HepG2 (cell line): ENCODE data around the gene MLLT10. TPM values are rescaled to one million over a fixed set of nuclear protein-coding genes. Genes with fewer than 3 reads are reported as not detected.

Source experiments
- ATAD3A ChIP-seq: sonication (generic); formaldehyde crosslinking; IDR thresholded peaks from 2 replicates; pipeline ENCODE4 v1.4.0; 2020; ENCODE audit warnings: missing genetic modification reagents
- HNRNPLL ChIP-seq: fragments of 200-400 bp; formaldehyde crosslinking; IDR thresholded peaks from 2 replicates; pipeline ENCODE4 v1.6.1; 2017; ENCODE audit warnings: mild to moderate bottlenecking, low read depth, low read length; ENCODE audit not compliant: poor library complexity, severe bottlenecking
- MAZ ChIP-seq, 2 experiments: sonication (generic) in 1 of 2; formaldehyde crosslinking in 1 of 2; IDR thresholded peaks; 2 replicates each; pipeline versions ENCODE4 v1.5.0 to v1.6.1; 2012 to 2020; ENCODE audit warnings: low read depth in 2 of 2, mild to moderate bottlenecking in 2 of 2, borderline replicate concordance in 1 of 2, improper control_type of control experiment in 1 of 2, low read length in 1 of 2, missing genetic modification reagents in 1 of 2, moderate library complexity in 1 of 2
- MEIS1 ChIP-seq: sonication (generic); formaldehyde crosslinking; IDR thresholded peaks from 2 replicates; pipeline ENCODE4 v1.9.0; 2021; ENCODE audit warnings: mild to moderate bottlenecking, missing genetic modification reagents, moderate library complexity, borderline replicate concordance
- NONO ChIP-seq, 2 experiments: fragments of 450-650 bp in 1 of 2; sonication (generic) in 1 of 2; formaldehyde crosslinking in 1 of 2; IDR thresholded peaks in 1 of 2; conservative IDR thresholded peaks in 1 of 2; 2 replicates each; pipeline versions ENCODE4 v1.6.1 to v1.8.0; 2017 to 2022; ENCODE audit warnings: mild to moderate bottlenecking in 1 of 2, missing genetic modification reagents in 1 of 2, moderate library complexity in 1 of 2
- TRIM24 ChIP-seq: sonication (generic); formaldehyde crosslinking; IDR thresholded peaks from 2 replicates; pipeline ENCODE4 v1.8.0; 2022; ENCODE audit warnings: mild to moderate bottlenecking, missing genetic modification reagents
- ZBTB7B ChIP-seq: sonication (generic); formaldehyde crosslinking; IDR thresholded peaks from 2 replicates; pipeline ENCODE4 v1.4.0; 2020; ENCODE audit warnings: missing genetic modification reagents
- ZMYM3 ChIP-seq: sonication (generic); formaldehyde crosslinking; IDR thresholded peaks from 2 replicates; pipeline ENCODE4 v1.5.1; 2020; ENCODE audit warnings: mild to moderate bottlenecking, missing genetic modification reagents
- ZNF121 ChIP-seq: sonication (generic); formaldehyde crosslinking; IDR thresholded peaks from 2 replicates; pipeline ENCODE4 v1.5.0; 2020; ENCODE audit warnings: mild to moderate bottlenecking, missing genetic modification reagents
- ZNF20 ChIP-seq: sonication (generic); formaldehyde crosslinking; IDR thresholded peaks from 2 replicates; pipeline ENCODE4 v1.4.0; 2020; ENCODE audit warnings: mild to moderate bottlenecking, moderate library complexity, missing genetic modification reagents
- ZNF431 ChIP-seq: sonication (generic); formaldehyde crosslinking; IDR thresholded peaks from 2 replicates; pipeline ENCODE4 v1.9.0; 2022; ENCODE audit warnings: missing genetic modification reagents, low read depth, mild to moderate bottlenecking, borderline replicate concordance
- ZNF589 ChIP-seq: sonication (generic); formaldehyde crosslinking; conservative IDR thresholded peaks from 2 replicates; pipeline ENCODE4 v1.8.0; 2022; ENCODE audit warnings: mild to moderate bottlenecking, moderate library complexity, missing genetic modification reagents
- ZNF7 ChIP-seq: IDR thresholded peaks from 2 replicates; pipeline ENCODE4 v1.6.1; 2016; ENCODE audit warnings: missing biosample characterization, missing genetic modification reagents
- ZNF780A ChIP-seq: sonication (generic); formaldehyde crosslinking; IDR thresholded peaks from 2 replicates; pipeline ENCODE4 v1.8.0; 2022; ENCODE audit warnings: mild to moderate bottlenecking, missing genetic modification reagents, moderate library complexity
- ZSCAN29 ChIP-seq: sonication (generic); formaldehyde crosslinking; conservative IDR thresholded peaks from 2 replicates; pipeline ENCODE4 v1.4.0; 2020; ENCODE audit warnings: mild to moderate bottlenecking, missing genetic modification reagents
- polyA plus RNA-seq, 8 experiments: library from polyadenylated mRNA; depleted of rRNA in 3 of 8; stranded (reverse) in 7 of 8; unstranded in 1 of 8; fragments of >200 nt; fragmentation: Illumina TruSeq in 4 of 8; extraction: Trizol in 4 of 8; gene quantifications; 2 replicates each; pipeline versions ENCODE4 v1.2.1 to v1.2.3, GENCODE V29; 2011 to 2016; ENCODE audit warnings: low read depth in 4 of 8, missing spikeins in 1 of 8, mixed read lengths in 1 of 8; ENCODE audit not compliant: insufficient read depth in 1 of 8
- total RNA-seq, 5 experiments: library from RNA; depleted of rRNA; stranded (reverse); fragments of >200 nt; fragmentation: Illumina TruSeq; extraction: Trizol; gene quantifications; 2 replicates each; pipeline ENCODE4 v1.2.3, GENCODE V29; 2016; ENCODE audit warnings: low read depth in 1 of 5
- TF ChIP-seq, protein P1 (sequence below): IDR thresholded peaks from 2 replicates; pipeline ENCODE4 v1.4.0; 2020; ENCODE audit warnings: mild to moderate bottlenecking, missing genetic modification reagents
- TF ChIP-seq, protein P2 (sequence below): sonication (generic); formaldehyde crosslinking; IDR thresholded peaks from 2 replicates; pipeline ENCODE4 v1.8.1; 2023; ENCODE audit warnings: mild to moderate bottlenecking, inconsistent platforms, moderate library complexity, missing genetic modification reagents, borderline replicate concordance
- TF ChIP-seq, protein P3 (sequence below): sonication (generic); formaldehyde crosslinking; conservative IDR thresholded peaks from 2 replicates; pipeline ENCODE4 v1.8.0; 2022; ENCODE audit warnings: mild to moderate bottlenecking, moderate library complexity, missing genetic modification reagents

The MLLT10 gene
- total and polyA plus RNA-seq, 2 of the 13 experiments (the other 11 are each of a cell fraction or from before 2014, with no cell fraction given), result 51.3 to 84.1 TPM

DNA sequence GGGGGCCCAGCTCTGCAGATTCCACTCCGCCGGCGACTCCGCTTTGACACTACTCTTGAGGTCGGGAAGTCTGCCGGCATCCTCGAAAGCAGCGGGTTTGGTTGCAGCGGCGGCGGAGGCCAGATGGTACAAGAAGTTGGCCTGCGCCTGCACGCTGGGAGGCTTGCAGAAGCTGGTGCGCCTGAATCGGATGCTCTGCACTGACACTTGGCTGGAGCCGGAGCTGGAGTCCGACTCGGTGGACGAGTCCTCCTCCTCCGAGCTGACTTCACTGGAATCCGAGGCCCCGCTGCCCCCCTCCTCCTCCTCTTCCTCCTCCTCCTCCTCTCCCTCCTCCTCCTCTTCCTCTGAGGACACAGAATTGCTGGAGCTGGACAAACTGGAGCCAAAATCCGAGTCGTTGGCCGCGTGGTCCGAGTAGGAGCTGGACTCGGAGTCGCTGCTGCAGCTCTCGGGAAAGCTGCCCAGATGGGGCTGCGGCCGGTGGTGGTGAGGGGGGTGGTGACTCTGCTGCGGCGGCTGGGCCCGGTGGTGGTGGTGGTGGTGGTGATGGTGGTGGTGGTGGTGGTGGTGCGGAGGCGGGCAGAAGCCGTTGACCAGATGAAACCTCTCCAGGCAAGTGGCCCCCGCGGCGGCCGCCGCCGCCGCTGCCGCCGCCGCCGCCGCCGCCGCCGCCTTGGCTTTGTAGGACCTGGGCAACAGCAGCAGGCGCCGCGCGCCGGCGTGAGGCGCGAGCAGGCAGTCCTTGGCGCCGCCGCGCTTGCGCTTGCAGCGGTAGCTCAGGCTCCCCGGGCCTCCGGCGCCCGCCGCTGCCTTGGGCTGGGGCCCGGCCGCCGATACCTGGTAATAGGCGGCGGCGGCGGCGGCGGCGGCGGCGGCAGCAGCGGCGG lies 17.5 kb upstream of the MLLT10 start (continued):
- TF ChIP-seq, protein P1, sequence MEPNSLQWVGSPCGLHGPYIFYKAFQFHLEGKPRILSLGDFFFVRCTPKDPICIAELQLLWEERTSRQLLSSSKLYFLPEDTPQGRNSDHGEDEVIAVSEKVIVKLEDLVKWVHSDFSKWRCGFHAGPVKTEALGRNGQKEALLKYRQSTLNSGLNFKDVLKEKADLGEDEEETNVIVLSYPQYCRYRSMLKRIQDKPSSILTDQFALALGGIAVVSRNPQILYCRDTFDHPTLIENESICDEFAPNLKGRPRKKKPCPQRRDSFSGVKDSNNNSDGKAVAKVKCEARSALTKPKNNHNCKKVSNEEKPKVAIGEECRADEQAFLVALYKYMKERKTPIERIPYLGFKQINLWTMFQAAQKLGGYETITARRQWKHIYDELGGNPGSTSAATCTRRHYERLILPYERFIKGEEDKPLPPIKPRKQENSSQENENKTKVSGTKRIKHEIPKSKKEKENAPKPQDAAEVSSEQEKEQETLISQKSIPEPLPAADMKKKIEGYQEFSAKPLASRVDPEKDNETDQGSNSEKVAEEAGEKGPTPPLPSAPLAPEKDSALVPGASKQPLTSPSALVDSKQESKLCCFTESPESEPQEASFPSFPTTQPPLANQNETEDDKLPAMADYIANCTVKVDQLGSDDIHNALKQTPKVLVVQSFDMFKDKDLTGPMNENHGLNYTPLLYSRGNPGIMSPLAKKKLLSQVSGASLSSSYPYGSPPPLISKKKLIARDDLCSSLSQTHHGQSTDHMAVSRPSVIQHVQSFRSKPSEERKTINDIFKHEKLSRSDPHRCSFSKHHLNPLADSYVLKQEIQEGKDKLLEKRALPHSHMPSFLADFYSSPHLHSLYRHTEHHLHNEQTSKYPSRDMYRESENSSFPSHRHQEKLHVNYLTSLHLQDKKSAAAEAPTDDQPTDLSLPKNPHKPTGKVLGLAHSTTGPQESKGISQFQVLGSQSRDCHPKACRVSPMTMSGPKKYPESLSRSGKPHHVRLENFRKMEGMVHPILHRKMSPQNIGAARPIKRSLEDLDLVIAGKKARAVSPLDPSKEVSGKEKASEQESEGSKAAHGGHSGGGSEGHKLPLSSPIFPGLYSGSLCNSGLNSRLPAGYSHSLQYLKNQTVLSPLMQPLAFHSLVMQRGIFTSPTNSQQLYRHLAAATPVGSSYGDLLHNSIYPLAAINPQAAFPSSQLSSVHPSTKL, result no peak
- TF ChIP-seq ZNF7 (CRISPR knock-in tag) (no peak), HNRNPLL (peak; percentile 91), ZNF121 (CRISPR knock-in tag) (peak; percentile 7; the same call in 1 of the 2 replicates), ZSCAN29 (CRISPR knock-in tag) (peak; percentile 82; the same call in 1 of the 2 replicates), NONO (IDR thresholded peaks at IDR 0.05) (no peak), NONO (CRISPR knock-in tag; conservative IDR thresholded peaks at IDR 0.05) (peak; percentile 61; the same call in 1 of the 2 replicates), ZNF589 (CRISPR knock-in tag) (no peak), ATAD3A (CRISPR knock-in tag) (no peak), MEIS1 (CRISPR knock-in tag) (peak; percentile 32; the same call in 1 of the 2 replicates), MAZ (IDR thresholded peaks at IDR 0.05; ENCODE audit: borderline replicate concordance, low read depth, low read length) (no peak), MAZ (CRISPR knock-in tag; IDR thresholded peaks at IDR 0.05; ENCODE audit: low read depth) (peak; percentile 54; the same call in 1 of the 2 replicates), ZNF20 (CRISPR knock-in tag) (no peak), TRIM24 (CRISPR knock-in tag) (no peak), ZNF780A (no peak), ZBTB7B (0 out of 2 replicates have a peak, but pooled peaks have one; percentile 46), ZMYM3 (CRISPR knock-in tag) (peak; percentile 52; the same call in 1 of the 2 replicates), ZNF431 (0 out of 2 replicates have a peak, but pooled peaks have one; percentile 8)
- TF ChIP-seq, protein P2, sequence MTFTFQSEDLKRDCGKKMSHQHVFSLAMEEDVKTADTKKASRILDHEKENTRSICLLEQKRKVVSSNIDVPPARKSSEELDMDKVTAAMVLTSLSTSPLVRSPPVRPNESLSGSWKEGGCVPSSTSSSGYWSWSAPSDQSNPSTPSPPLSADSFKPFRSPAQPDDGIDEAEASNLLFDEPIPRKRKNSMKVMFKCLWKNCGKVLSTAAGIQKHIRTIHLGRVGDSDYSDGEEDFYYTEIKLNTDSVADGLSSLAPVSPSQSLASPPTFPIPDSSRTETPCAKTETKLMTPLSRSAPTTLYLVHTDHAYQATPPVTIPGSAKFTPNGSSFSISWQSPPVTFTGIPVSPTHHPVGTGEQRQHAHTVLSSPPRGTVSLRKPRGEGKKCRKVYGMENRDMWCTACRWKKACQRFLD, result 0 out of 2 replicates have a peak, but pooled peaks have one; percentile 66
- TF ChIP-seq, protein P3, sequence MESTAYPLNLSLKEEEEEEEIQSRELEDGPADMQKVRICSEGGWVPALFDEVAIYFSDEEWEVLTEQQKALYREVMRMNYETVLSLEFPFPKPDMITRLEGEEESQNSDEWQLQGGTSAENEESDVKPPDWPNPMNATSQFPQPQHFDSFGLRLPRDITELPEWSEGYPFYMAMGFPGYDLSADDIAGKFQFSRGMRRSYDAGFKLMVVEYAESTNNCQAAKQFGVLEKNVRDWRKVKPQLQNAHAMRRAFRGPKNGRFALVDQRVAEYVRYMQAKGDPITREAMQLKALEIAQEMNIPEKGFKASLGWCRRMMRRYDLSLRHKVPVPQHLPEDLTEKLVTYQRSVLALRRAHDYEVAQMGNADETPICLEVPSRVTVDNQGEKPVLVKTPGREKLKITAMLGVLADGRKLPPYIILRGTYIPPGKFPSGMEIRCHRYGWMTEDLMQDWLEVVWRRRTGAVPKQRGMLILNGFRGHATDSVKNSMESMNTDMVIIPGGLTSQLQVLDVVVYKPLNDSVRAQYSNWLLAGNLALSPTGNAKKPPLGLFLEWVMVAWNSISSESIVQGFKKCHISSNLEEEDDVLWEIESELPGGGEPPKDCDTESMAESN (CRISPR knock-in tag), result peak; percentile 61
